SK-N-SH (cell line): Measurements from ENCODE around the gene ZNF780B. TPM values are rescaled to one million over a fixed set of nuclear protein-coding genes. Genes with fewer than 3 reads are reported as not detected.

Experiments used
- CHD2 ChIP-seq: fragments of 150-350 bp; IDR thresholded peaks from 2 replicates; pipeline ENCODE4 v1.6.1; 2018; ENCODE audit warnings: low read length; ENCODE audit not compliant: partially characterized antibody
- EP300 ChIP-seq, 2 experiments: IDR thresholded peaks; 2 replicates each; pipeline versions ENCODE4 v1.4.0 to v1.6.1; 2012; ENCODE audit warnings: borderline replicate concordance in 1 of 2, low read depth in 1 of 2, low read length in 1 of 2
- FOSL2 ChIP-seq: IDR thresholded peaks from 2 replicates; pipeline ENCODE4 v1.4.0; 2012; ENCODE audit warnings: low read depth, mild to moderate bottlenecking, moderate library complexity, borderline replicate concordance
- FOXM1 ChIP-seq: IDR thresholded peaks from 2 replicates; pipeline ENCODE4 v1.4.0; 2012; ENCODE audit warnings: low read depth, mild to moderate bottlenecking
- MAX ChIP-seq: IDR thresholded peaks from 2 replicates; pipeline ENCODE4 v1.4.0; 2012; ENCODE audit warnings: low read depth
- MEF2A ChIP-seq: IDR thresholded peaks from 2 replicates; pipeline ENCODE4 v1.4.0; 2012; ENCODE audit warnings: low read depth, borderline replicate concordance
- NFIC ChIP-seq: IDR thresholded peaks from 2 replicates; pipeline ENCODE4 v1.4.0; 2012; ENCODE audit warnings: borderline replicate concordance
- RCOR1 ChIP-seq: fragments of 150-350 bp; IDR thresholded peaks from 2 replicates; pipeline ENCODE4 v1.6.1; 2017; ENCODE audit warnings: antibody characterized with exemption, low read length
- REST ChIP-seq: IDR thresholded peaks from 2 replicates; pipeline ENCODE4 v1.6.1; 2012; ENCODE audit warnings: mild to moderate bottlenecking, low read depth, low read length, moderate library complexity
- RFX5 ChIP-seq: IDR thresholded peaks from 2 replicates; pipeline ENCODE4 v1.6.1; 2012; ENCODE audit warnings: mild to moderate bottlenecking, improper control_type of control experiment, low read length
- TEAD4 ChIP-seq: IDR thresholded peaks from 2 replicates; pipeline ENCODE4 v1.4.0; 2012; ENCODE audit warnings: mild to moderate bottlenecking, borderline replicate concordance; ENCODE audit not compliant: insufficient read depth
- USF2 ChIP-seq: fragments of 150-350 bp; IDR thresholded peaks from 2 replicates; pipeline ENCODE4 v1.6.1; 2017; ENCODE audit warnings: antibody characterized with exemption, low read length, low read depth, borderline replicate concordance
- YY1 ChIP-seq: IDR thresholded peaks from 2 replicates; pipeline ENCODE4 v1.4.0; 2012; ENCODE audit warnings: low read depth, mild to moderate bottlenecking
- ZBTB33 ChIP-seq: IDR thresholded peaks from 2 replicates; pipeline ENCODE4 v1.4.0; 2012; ENCODE audit warnings: low read depth, borderline replicate concordance
- polyA plus RNA-seq, 3 experiments: library from polyadenylated mRNA; depleted of rRNA; stranded (reverse); fragments of >200 nt; gene quantifications; 2 replicates each; pipeline ENCODE4 v1.2.3, GENCODE V29; 2012

ZNF780B gene
- polyA plus RNA-seq, 1 of the 3 experiments (the other 2 are of a cell fraction): 7.0 TPM

- TF ChIP-seq FOSL2 (peak; percentile 9; the same call in 1 of the 2 replicates), REST (no peak), ZBTB33 (no peak), RCOR1 (no peak), RFX5 (no peak), MAX (no peak), YY1 (peak; percentile 47; the same call in 1 of the 2 replicates), USF2 (no peak), CHD2 (no peak), MEF2A (no peak), TEAD4 (no peak), FOXM1 (no peak), NFIC (no peak), EP300 (IDR thresholded peaks at IDR 0.05; ENCODE audit: borderline replicate concordance in 1 of 2, low read depth in 1 of 2, low read length in 1 of 2) (no peak)
Measured at GRCh38 chr19:39996811-39997637, 59.0 kb downstream of the ZNF780B start, which contains the start of gene ZNF546 (continued).
